ENCODE data around the gene TLCD1. TPM values are rescaled to one million over a fixed set of nuclear protein-coding genes. Genes with fewer than 3 reads are reported as not detected.

The TLCD1 gene
- total and polyA plus RNA-seq, 2 experiments from 2014 or later, result 26.5 to 47.0 TPM

DNA sequence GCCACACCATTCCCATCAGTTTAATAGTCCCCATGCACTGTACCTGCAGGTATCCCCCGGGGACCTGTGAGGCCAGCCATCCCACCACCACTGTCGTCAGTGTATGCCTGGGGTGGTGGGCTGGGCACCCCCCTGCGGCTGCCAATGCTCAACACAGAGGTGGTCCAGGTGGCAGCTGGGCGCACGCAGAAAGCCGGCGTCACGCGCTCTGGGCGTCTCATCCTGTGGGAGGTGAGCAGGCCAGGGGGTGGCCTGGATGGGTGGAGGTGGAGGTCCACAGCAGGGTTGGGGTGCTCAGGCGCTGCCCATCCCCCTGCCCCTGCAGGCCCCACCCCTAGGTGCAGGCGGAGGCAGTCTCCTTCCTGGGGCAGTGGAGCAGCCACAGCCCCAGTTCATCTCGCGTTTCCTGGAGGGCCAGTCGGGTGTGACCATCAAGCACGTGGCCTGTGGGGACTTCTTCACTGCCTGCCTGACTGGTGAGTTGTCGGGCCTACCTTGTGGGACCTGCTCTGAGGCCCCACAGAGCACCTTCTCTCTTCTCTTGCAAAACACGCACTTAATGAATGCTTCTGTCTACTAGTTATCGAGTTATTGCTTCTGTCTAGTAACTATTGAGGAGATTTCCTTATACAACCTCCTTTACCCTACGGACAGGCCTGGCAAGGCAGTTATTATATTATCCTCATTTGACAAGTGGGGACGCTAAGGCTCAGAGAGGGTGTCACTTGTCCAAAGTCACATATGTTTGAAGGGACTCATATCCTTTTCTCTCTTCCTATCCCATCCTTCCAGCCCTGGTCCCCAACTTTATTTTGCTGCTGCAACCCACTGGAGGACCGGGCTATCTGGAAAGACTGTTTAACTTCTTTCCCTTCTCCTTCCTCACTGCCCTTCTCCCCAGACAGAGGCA is 12.0 kb upstream of the TLCD1 start:
- H3K36me3 ChIP-seq (ENCODE audit: insufficient read depth), result no peaks in the 10 kb centered on the region; the same call in 1 of the 2 replicates
- no peak overlapping the region for H3K4me3 Mint-ChIP-seq
- TF ChIP-seq ZNF114 (CRISPR knock-in tag; IDR thresholded peaks at IDR 0.05), result no peak
- TF ChIP-seq STAT1 (IDR thresholded peaks at IDR 0.05; ENCODE audit: unreplicated experiment), result no peak
- TF ChIP-seq, protein P1, sequence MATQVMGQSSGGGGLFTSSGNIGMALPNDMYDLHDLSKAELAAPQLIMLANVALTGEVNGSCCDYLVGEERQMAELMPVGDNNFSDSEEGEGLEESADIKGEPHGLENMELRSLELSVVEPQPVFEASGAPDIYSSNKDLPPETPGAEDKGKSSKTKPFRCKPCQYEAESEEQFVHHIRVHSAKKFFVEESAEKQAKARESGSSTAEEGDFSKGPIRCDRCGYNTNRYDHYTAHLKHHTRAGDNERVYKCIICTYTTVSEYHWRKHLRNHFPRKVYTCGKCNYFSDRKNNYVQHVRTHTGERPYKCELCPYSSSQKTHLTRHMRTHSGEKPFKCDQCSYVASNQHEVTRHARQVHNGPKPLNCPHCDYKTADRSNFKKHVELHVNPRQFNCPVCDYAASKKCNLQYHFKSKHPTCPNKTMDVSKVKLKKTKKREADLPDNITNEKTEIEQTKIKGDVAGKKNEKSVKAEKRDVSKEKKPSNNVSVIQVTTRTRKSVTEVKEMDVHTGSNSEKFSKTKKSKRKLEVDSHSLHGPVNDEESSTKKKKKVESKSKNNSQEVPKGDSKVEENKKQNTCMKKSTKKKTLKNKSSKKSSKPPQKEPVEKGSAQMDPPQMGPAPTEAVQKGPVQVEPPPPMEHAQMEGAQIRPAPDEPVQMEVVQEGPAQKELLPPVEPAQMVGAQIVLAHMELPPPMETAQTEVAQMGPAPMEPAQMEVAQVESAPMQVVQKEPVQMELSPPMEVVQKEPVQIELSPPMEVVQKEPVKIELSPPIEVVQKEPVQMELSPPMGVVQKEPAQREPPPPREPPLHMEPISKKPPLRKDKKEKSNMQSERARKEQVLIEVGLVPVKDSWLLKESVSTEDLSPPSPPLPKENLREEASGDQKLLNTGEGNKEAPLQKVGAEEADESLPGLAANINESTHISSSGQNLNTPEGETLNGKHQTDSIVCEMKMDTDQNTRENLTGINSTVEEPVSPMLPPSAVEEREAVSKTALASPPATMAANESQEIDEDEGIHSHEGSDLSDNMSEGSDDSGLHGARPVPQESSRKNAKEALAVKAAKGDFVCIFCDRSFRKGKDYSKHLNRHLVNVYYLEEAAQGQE (IDR thresholded peaks at IDR 0.05; ENCODE audit: unreplicated experiment), result no peak
- no peak for TF ChIP-seq JUNB (IDR thresholded peaks at IDR 0.05; ENCODE audit: unreplicated experiment)
- TF ChIP-seq, protein P2, sequence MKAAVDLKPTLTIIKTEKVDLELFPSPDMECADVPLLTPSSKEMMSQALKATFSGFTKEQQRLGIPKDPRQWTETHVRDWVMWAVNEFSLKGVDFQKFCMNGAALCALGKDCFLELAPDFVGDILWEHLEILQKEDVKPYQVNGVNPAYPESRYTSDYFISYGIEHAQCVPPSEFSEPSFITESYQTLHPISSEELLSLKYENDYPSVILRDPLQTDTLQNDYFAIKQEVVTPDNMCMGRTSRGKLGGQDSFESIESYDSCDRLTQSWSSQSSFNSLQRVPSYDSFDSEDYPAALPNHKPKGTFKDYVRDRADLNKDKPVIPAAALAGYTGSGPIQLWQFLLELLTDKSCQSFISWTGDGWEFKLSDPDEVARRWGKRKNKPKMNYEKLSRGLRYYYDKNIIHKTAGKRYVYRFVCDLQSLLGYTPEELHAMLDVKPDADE (IDR thresholded peaks at IDR 0.05), result no peak
- TF ChIP-seq ZNF331 (CRISPR knock-in tag; IDR thresholded peaks at IDR 0.05; ENCODE audit: low read depth), result no peak
- TF ChIP-seq, protein P3, sequence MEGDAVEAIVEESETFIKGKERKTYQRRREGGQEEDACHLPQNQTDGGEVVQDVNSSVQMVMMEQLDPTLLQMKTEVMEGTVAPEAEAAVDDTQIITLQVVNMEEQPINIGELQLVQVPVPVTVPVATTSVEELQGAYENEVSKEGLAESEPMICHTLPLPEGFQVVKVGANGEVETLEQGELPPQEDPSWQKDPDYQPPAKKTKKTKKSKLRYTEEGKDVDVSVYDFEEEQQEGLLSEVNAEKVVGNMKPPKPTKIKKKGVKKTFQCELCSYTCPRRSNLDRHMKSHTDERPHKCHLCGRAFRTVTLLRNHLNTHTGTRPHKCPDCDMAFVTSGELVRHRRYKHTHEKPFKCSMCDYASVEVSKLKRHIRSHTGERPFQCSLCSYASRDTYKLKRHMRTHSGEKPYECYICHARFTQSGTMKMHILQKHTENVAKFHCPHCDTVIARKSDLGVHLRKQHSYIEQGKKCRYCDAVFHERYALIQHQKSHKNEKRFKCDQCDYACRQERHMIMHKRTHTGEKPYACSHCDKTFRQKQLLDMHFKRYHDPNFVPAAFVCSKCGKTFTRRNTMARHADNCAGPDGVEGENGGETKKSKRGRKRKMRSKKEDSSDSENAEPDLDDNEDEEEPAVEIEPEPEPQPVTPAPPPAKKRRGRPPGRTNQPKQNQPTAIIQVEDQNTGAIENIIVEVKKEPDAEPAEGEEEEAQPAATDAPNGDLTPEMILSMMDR (conservative IDR thresholded peaks at IDR 0.05; ENCODE audit: low read depth in 2 of 2), result no peak
- TF ChIP-seq EZH2phosphoT487 (IDR thresholded peaks at IDR 0.05; ENCODE audit: unreplicated experiment), result no peak
- H3K4me1 Mint-ChIP-seq, result peaks cover 5% of the 10 kb centered on the region; the same call in 2 of the 3 replicates
- no peak for DNase-seq (ENCODE audit: low spot score)
- no peak overlapping the region for H2AFZ ChIP-seq
- 0 out of 2 replicates have a peak, but pooled peaks cover 3% of the 10 kb centered on the region for H3F3A ChIP-seq (replicated peaks; ENCODE audit: low read depth)
- no peaks in the 10 kb centered on the region for H4K20me1 ChIP-seq (replicated peaks; ENCODE audit: insufficient read depth)
- H3K36me3 Mint-ChIP-seq (ENCODE audit: low read depth), result peaks cover 38% of the 10 kb centered on the region
- no peak overlapping the region for H3K4me2 ChIP-seq
- no peak overlapping the region for H3K27ac ChIP-seq (ENCODE audit: low read depth)
- H3K9me3 Mint-ChIP-seq, result no peaks in the 10 kb centered on the region; the same call in 2 of the 3 replicates
- no peaks in the 10 kb centered on the region for H3K9me2 ChIP-seq (ENCODE audit: insufficient read depth)
- peaks cover 11% of the 10 kb centered on the region; the same call in 1 of the 2 replicates for H3K4me1 ChIP-seq (ENCODE audit: insufficient read depth)
- no peak overlapping the region; the same call in 1 of the 2 replicates for H3K27ac Mint-ChIP-seq
- H3K27me3 Mint-ChIP-seq (ENCODE audit: insufficient read depth, low read depth, poor library complexity), result peaks cover 11% of the 10 kb centered on the region
- no peak overlapping the region for H3K4me3 ChIP-seq
- H3K79me2 ChIP-seq (replicated peaks; ENCODE audit: insufficient read depth), result no peaks in the 10 kb centered on the region
- ATAC-seq, result no peak
- H3K27me3 ChIP-seq (ENCODE audit: insufficient read depth), result no peaks in the 10 kb centered on the region

Data from GM23338 (cell line).